Kidney tubule cell (primary cell): ENCODE measurements around the gene DENR.

Experiments
- DNase-seq: peaks from one replicate; pipeline ENCODE4 v3.0.0-alpha.2; 2018; ENCODE audit warnings: low spot score

DENR gene

DNA sequence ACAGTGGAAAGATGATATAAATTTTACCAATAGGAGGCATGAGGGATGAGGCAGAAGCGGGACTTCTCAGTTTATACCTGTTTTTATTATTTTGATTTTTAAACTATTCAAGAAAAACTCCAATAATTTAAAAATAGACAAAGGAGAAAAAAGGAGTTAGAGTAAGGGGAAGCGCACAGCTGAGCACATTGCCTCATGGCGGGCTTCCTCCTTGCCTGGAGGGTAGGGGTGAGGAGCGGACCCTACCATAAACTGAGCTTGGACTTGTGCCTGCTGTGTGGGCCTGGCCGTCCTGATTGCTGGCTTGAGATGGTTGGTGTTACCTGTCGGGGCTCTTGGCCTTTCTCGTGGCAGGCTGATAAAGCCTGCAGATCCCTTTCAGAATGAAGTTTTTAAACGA, 67.5 kb downstream of the DENR start:
- no peak for DNase-seq
